ENCODE measurements around the gene SMYD1.

Gene SMYD1

GRCh38 chr2:88122141-88122884 lies 54.7 kb downstream of the SMYD1 start:
- no peak for DNase-seq

- DNase-seq = no peak
These were observed 55.7 kb downstream of the SMYD1 start for GRCh38 chr2:88123164-88123974.

- no peak for DNase-seq
These were observed 56.6 kb downstream of the SMYD1 start for GRCh38 chr2:88123975-88124917.

- DNase-seq = no peak
These were observed 57.8 kb downstream of the SMYD1 start for GRCh38 chr2:88125344-88125923.

- DNase-seq = no peak
These were observed 58.5 kb downstream of the SMYD1 start for GRCh38 chr2:88125924-88126771.

- DNase-seq = no peak
These were observed 59.4 kb downstream of the SMYD1 start for GRCh38 chr2:88126772-88127637.

GRCh38 chr2:88127638-88127887 lies 59.9 kb downstream of the SMYD1 start:
- no peak for DNase-seq

GRCh38 chr2:88127888-88128653 lies 60.4 kb downstream of the SMYD1 start, which contains the start of gene FABP1:
TSS of gene FABP1 (minus strand) at chr2:88128062. CDS start at chr2:88128017, 45 bp downstream.
- no peak for DNase-seq

GRCh38 chr2:88128654-88129312 lies 61.2 kb downstream of the SMYD1 start:
- no peak for DNase-seq

GRCh38 chr2:88129313-88129959 lies 61.8 kb downstream of the SMYD1 start:
- no peak for DNase-seq

GRCh38 chr2:88131201-88131998 lies 63.8 kb downstream of the SMYD1 start:
- no peak for DNase-seq

GRCh38 chr2:88131999-88132368 lies 64.4 kb downstream of the SMYD1 start:
- DNase-seq = no peak

GRCh38 chr2:88133875-88134274 lies 66.2 kb downstream of the SMYD1 start:
- no peak for DNase-seq

- peak in 43 of 56 donors; percentile 6 to 71 (median 39) for DNase-seq
These were observed 69.2 kb downstream of the SMYD1 start for GRCh38 chr2:88136817-88137216.

- DNase-seq = no peak
These were observed 70.2 kb downstream of the SMYD1 start for GRCh38 chr2:88137833-88138232.

GRCh38 chr2:88139203-88139702 lies 71.6 kb downstream of the SMYD1 start:
- no peak for DNase-seq

Data from nucleus accumbens (tissue), 56 donors.